Cardiac muscle cell (in vitro differentiated cells and primary cell): ENCODE results near the gene PRKAG2. TPM values are rescaled to one million over a fixed set of nuclear protein-coding genes. Genes with fewer than 3 reads are reported as not detected.

Source experiments
- DNase-seq, 2 donors: peaks; one replicate each; pipeline versions ENCODE4 v3.0.0 to v3.0.0-alpha.2; 2010 to 2017; ENCODE audit warnings: low read depth in 1 of 2, low spot score in 1 of 2
- H3K27ac ChIP-seq: fragments of 200-600 bp; sonication (generic); 2 replicates; pipeline ENCODE4 v1.5.1; 2016
- H3K27me3 ChIP-seq: fragments of 200-600 bp; sonication (generic); 2 replicates; pipeline ENCODE4 v1.6.0; 2016; ENCODE audit warnings: control low read depth
- H3K36me3 ChIP-seq: fragments of 200-600 bp; sonication (generic); 2 replicates; pipeline ENCODE4 v1.5.1; 2016; ENCODE audit warnings: control low read depth
- H3K4me1 ChIP-seq: fragments of 200-600 bp; sonication (generic); 2 replicates; pipeline ENCODE4 v1.8.1; 2017; ENCODE audit warnings: low read depth, mild to moderate bottlenecking, mixed run types
- H3K4me3 ChIP-seq: fragments of 200-600 bp; sonication (generic); 2 replicates; pipeline ENCODE4 v1.5.1; 2016; ENCODE audit warnings: mild to moderate bottlenecking
- H3K9me3 ChIP-seq: fragments of 200-600 bp; sonication (generic); 2 replicates; pipeline ENCODE4 v1.5.1; 2017; ENCODE audit warnings: low read depth, mild to moderate bottlenecking, control low read depth
- CTCF ChIP-seq: IDR thresholded peaks from 2 replicates; pipeline ENCODE4 v1.5.1; 2012; ENCODE audit warnings: low read depth, mild to moderate bottlenecking, low read length
- polyA plus RNA-seq: library from polyadenylated mRNA; unstranded; fragments of >200 nt; fragmentation: Nextera tagmentation; extraction: Ambion mirVana; gene quantifications from 2 replicates; pipeline ENCODE4 v1.2.1, GENCODE V29; 2016
- total RNA-seq: library from RNA; depleted of rRNA; stranded (reverse); fragments of >200 nt; gene quantifications from 2 replicates; pipeline ENCODE4 v1.2.3, GENCODE V29; 2016

PRKAG2 gene
- total and polyA plus RNA-seq, 2 experiments from 2014 or later = 43.4 to 85.3 TPM

GRCh38 chr7:151626422-151627115, 250.3 kb downstream of the PRKAG2 start:
- peak; percentile 29 to 73 for DNase-seq
- Histone ChIP-seq H3K27ac (peak overlapping the region; percentile 40), H3K9me3 (no peaks in the 10 kb centered on the region), H3K27me3 (no peaks in the 10 kb centered on the region), H3K4me3 (no peak overlapping the region), H3K36me3 (no peaks in the 10 kb centered on the region), H3K4me1 (peaks cover 38% of the 10 kb centered on the region)
- TF ChIP-seq CTCF = peak; percentile 17

- Histone ChIP-seq H3K4me3 (no peak overlapping the region), H3K4me1 (peaks cover 38% of the 10 kb centered on the region), H3K36me3 (no peaks in the 10 kb centered on the region), H3K9me3 (no peaks in the 10 kb centered on the region), H3K27me3 (no peaks in the 10 kb centered on the region), H3K27ac (peak overlapping the region; percentile 40)
- DNase-seq = no peak
- TF ChIP-seq CTCF = no peak
These were observed 251.3 kb downstream of the PRKAG2 start for GRCh38 chr7:151625606-151626005.

GRCh38 chr7:151624246-151624928, 252.5 kb downstream of the PRKAG2 start:
- no peaks in the 10 kb centered on the region for H3K36me3 ChIP-seq
- H3K27me3 ChIP-seq = no peaks in the 10 kb centered on the region
- H3K4me3 ChIP-seq = no peak overlapping the region
- no peak overlapping the region for H3K27ac ChIP-seq
- H3K9me3 ChIP-seq = no peaks in the 10 kb centered on the region
- no peak for TF ChIP-seq CTCF
- peaks cover 28% of the 10 kb centered on the region for H3K4me1 ChIP-seq
- no peak for DNase-seq

GRCh38 chr7:151623766-151624165, 253.1 kb downstream of the PRKAG2 start:
- no peaks in the 10 kb centered on the region for H3K36me3 ChIP-seq
- no peaks in the 10 kb centered on the region for H3K27me3 ChIP-seq
- peaks cover 22% of the 10 kb centered on the region for H3K4me1 ChIP-seq
- no peaks in the 10 kb centered on the region for H3K9me3 ChIP-seq
- H3K4me3 ChIP-seq = no peak overlapping the region
- peak in 1 of 2 donors; percentile 88 for DNase-seq
- TF ChIP-seq CTCF = no peak
- no peak overlapping the region for H3K27ac ChIP-seq

GRCh38 chr7:151621961-151622360, 255.0 kb downstream of the PRKAG2 start:
- Histone ChIP-seq H3K36me3 (no peaks in the 10 kb centered on the region), H3K4me1 (peaks cover 10% of the 10 kb centered on the region), H3K27me3 (no peaks in the 10 kb centered on the region), H3K27ac (peak overlapping the region; percentile 4), H3K4me3 (no peak overlapping the region), H3K9me3 (no peaks in the 10 kb centered on the region)
- TF ChIP-seq CTCF = no peak
- no peak for DNase-seq
